GM18868 (cell line): ENCODE results near the gene RUFY4.

ENCODE experiments used
- ATAC-seq: cut with Tn5 transposase; IDR thresholded peaks from one replicate; pipeline ENCODE4 v1.9.1; 2021; ENCODE audit warnings: mild to moderate bottlenecking, moderate library complexity; ENCODE audit not compliant: unreplicated experiment

The RUFY4 gene

DNA sequence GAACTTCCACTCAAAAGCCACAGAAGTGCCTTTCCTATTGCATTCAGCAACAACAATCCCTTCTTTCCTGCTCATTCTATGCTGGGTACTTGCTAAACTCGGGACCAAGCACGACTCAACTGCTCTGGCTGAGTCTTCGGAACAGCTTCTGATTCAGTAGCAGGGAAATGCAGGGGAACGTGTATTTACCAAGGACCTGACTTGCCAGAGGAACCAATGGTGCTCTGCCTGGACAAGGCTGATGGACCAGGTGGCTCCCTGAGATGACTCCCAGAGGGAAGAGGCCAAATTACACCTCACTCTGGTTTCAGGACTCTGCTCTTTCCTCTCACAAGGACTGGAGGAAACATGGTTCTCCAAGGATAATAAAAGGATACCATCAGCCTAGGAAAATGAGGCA lies 69.0 kb downstream of the RUFY4 start:
- ATAC-seq: no peak
